Measurements from ENCODE around the gene WASF3. TPM values are rescaled to one million over a fixed set of nuclear protein-coding genes. Genes with fewer than 3 reads are reported as not detected.

The WASF3 gene
- total and polyA plus RNA-seq, 12 donors: 2.7 to 13.6 (median 8.8) TPM

GRCh38 chr13:26594363-26594762 lies 36.9 kb downstream of the WASF3 start:
- peaks cover 0 to 21% (median 10%) of the 10 kb centered on the region in 11 donors for H3K9me3 ChIP-seq
- no peaks in the 10 kb centered on the region for H3K27me3 ChIP-seq
- DNase-seq (no peak), ATAC-seq (no peak)
- peaks cover 0 to 8% (median 0%) of the 10 kb centered on the region in 9 donors for H3K4me1 ChIP-seq
- intact Hi-C loops (cut with DNase I): no loop called here
- WGBS, 2 donors: 70 to 73% methylated on average over 8 of the region's 8 CpGs
- H3K4me3 ChIP-seq: no peak overlapping the region
- no peak overlapping the region for H3K27ac ChIP-seq
- no peaks in the 10 kb centered on the region for H3K36me3 ChIP-seq
- no peak for TF ChIP-seq CTCF (IDR thresholded peaks at IDR 0.05)

- no peak for TF ChIP-seq CTCF (IDR thresholded peaks at IDR 0.05)
- Histone ChIP-seq H3K4me3 (no peak overlapping the region), H3K36me3 (no peaks in the 10 kb centered on the region), H3K27ac (no peak overlapping the region), H3K9me3 (peaks cover 0 to 21% (median 10%) of the 10 kb centered on the region in 11 donors), H3K4me1 (peaks cover 0 to 20% (median 10%) of the 10 kb centered on the region in 9 donors), H3K27me3 (no peaks in the 10 kb centered on the region)
- intact Hi-C loops (cut with DNase I): no loop called here
- 97% methylated on average over 2 of the region's 2 CpGs for whole genome bisulfite sequencing, 2 donors
- DNase-seq (no peak), ATAC-seq (no peak)
Observed at GRCh38 chr13:26596458-26596857, 39.0 kb downstream of the WASF3 start.

GRCh38 chr13:26599403-26599802 lies 41.9 kb downstream of the WASF3 start:
- no peak for TF ChIP-seq CTCF (IDR thresholded peaks at IDR 0.05)
- DNase-seq: no peak
- Histone ChIP-seq H3K9me3 (peaks cover 0 to 21% (median 10%) of the 10 kb centered on the region in 11 donors), H3K36me3 (no peaks in the 10 kb centered on the region), H3K27me3 (no peaks in the 10 kb centered on the region), H3K4me1 (peaks cover 0 to 30% (median 10%) of the 10 kb centered on the region in 9 donors), H3K4me3 (no peak overlapping the region), H3K27ac (no peak overlapping the region)
- intact Hi-C loops (cut with DNase I): no loop called here
- 93 to 96% methylated on average over 1 of the region's 1 CpG for WGBS, 2 donors
- ATAC-seq: no peak

GRCh38 chr13:26599860-26600259 lies 42.4 kb downstream of the WASF3 start:
- no peaks in the 10 kb centered on the region for H3K36me3 ChIP-seq
- ATAC-seq (no peak), DNase-seq (no peak)
- peaks cover 0 to 21% (median 10%) of the 10 kb centered on the region in 11 donors for H3K9me3 ChIP-seq
- intact Hi-C loops (cut with DNase I): no loop called here
- H3K4me3 ChIP-seq: no peak overlapping the region
- peaks cover 2 to 34% (median 14%) of the 10 kb centered on the region in 9 donors for H3K4me1 ChIP-seq
- 81 to 88% methylated on average over 1 of the region's 1 CpG for WGBS, 2 donors
- H3K27ac ChIP-seq: no peak overlapping the region
- no peak for TF ChIP-seq CTCF (IDR thresholded peaks at IDR 0.05)
- no peaks in the 10 kb centered on the region for H3K27me3 ChIP-seq

All from heart right ventricle (tissue), 16 donors.